SU-DHL-6 (cell line): Measurements from ENCODE around the gene AHI1.

Source experiments
- H2AFZ ChIP-seq: fragments of 200-600 bp; sonication (generic); 2 replicates; pipeline ENCODE4 v1.6.1; 2014; ENCODE audit warnings: low read depth, mild to moderate bottlenecking, moderate library complexity, mixed read lengths, antibody characterized with exemption, low read length; ENCODE audit not compliant: severe bottlenecking
- H3F3A ChIP-seq: fragments of 200-600 bp; shearing (Covaris generic); 2 replicates; pipeline ENCODE4 v1.6.0; 2016; ENCODE audit warnings: antibody characterized with exemption, mild to moderate bottlenecking; ENCODE audit not compliant: insufficient read depth
- H3K27ac ChIP-seq: fragments of 200-600 bp; sonication (generic); 2 replicates; pipeline ENCODE4 v1.5.1; 2016; ENCODE audit warnings: low read depth, mild to moderate bottlenecking, low read length, moderate library complexity, mixed read lengths
- H3K27me3 ChIP-seq: fragments of 200-600 bp; sonication (generic), shearing (Covaris generic); 2 replicates; pipeline ENCODE4 v1.6.0; 2014; ENCODE audit warnings: mild to moderate bottlenecking, low read length
- H3K36me3 ChIP-seq: fragments of 200-600 bp; sonication (generic); 2 replicates; pipeline ENCODE4 v1.6.1; 2014; ENCODE audit warnings: mild to moderate bottlenecking, low read length, mixed read lengths
- H3K4me2 ChIP-seq: fragments of 300-600, 200-600 bp; shearing (Covaris generic), sonication (generic); 2 replicates; pipeline ENCODE4 v1.6.0; 2014; ENCODE audit warnings: low read length, low read depth, mild to moderate bottlenecking; ENCODE audit not compliant: poor library complexity, severe bottlenecking
- H3K4me3 ChIP-seq: fragments of 200-600 bp; sonication (generic); 2 replicates; pipeline ENCODE4 v1.5.1; 2014; ENCODE audit warnings: antibody characterized with exemption, low read length, mild to moderate bottlenecking, mixed read lengths; ENCODE audit not compliant: insufficient read depth, poor library complexity, severe bottlenecking
- H3K79me2 ChIP-seq: fragments of 200-600 bp; sonication (generic); 2 replicates; pipeline ENCODE4 v1.6.1; 2014; ENCODE audit warnings: mild to moderate bottlenecking, low read length, moderate library complexity; ENCODE audit not compliant: insufficient read depth
- H3K9ac ChIP-seq: fragments of 200-600 bp; sonication (generic); 2 replicates; pipeline ENCODE4 v1.7.0; 2014; ENCODE audit warnings: mild to moderate bottlenecking, low read length
- H3K9me2 ChIP-seq: fragments of 200-600 bp; sonication (generic); replicated peaks from 2 replicates; pipeline ENCODE4 v1.6.1; 2014; ENCODE audit warnings: low read length; ENCODE audit not compliant: insufficient read depth
- H3K9me3 ChIP-seq: fragments of 200-600 bp; sonication (generic); 2 replicates; pipeline ENCODE4 v1.6.1; 2014; ENCODE audit warnings: low read length, mixed read lengths; ENCODE audit not compliant: insufficient read depth
- H4K20me1 ChIP-seq: fragments of 200-600 bp; sonication (generic); 2 replicates; pipeline ENCODE4 v1.6.1; 2014; ENCODE audit warnings: low read depth, mild to moderate bottlenecking, antibody characterized with exemption, low read length, moderate library complexity, mixed read lengths
- CTCF ChIP-seq: fragments of 200-600 bp; sonication (generic); IDR thresholded peaks from one replicate; pipeline ENCODE4 v1.5.1; 2017; ENCODE audit warnings: antibody characterized with exemption, mild to moderate bottlenecking, low read length, moderate library complexity; ENCODE audit not compliant: insufficient read depth, poor library complexity, severe bottlenecking
- EZH2phosphoT487 ChIP-seq: fragments of 200-600 bp; sonication (generic), shearing (Covaris generic); conservative IDR thresholded peaks from 2 replicates; pipeline ENCODE4 v1.6.1; 2018; ENCODE audit warnings: mild to moderate bottlenecking, antibody characterized with exemption, low read length, moderate library complexity, mixed read lengths

The AHI1 gene

GRCh38 chr6:135318738-135319469 is 178.6 kb downstream of the AHI1 start:
- TF ChIP-seq CTCF: no peak
- no peak for TF ChIP-seq EZH2phosphoT487
- Histone ChIP-seq H3K79me2 (no peaks in the 10 kb centered on the region), H3K27me3 (no peaks in the 10 kb centered on the region), H2AFZ (no peak overlapping the region), H3K4me2 (no peak overlapping the region), H3K4me3 (no peak overlapping the region), H3F3A (no peaks in the 10 kb centered on the region), H3K9ac (no peak overlapping the region), H3K36me3 (no peaks in the 10 kb centered on the region), H3K27ac (no peak overlapping the region), H3K9me2 (no peaks in the 10 kb centered on the region), H3K9me3 (no peaks in the 10 kb centered on the region), H4K20me1 (no peaks in the 10 kb centered on the region)

- Histone ChIP-seq H3K27ac (no peak overlapping the region), H3K9ac (no peak overlapping the region), H3K9me2 (no peaks in the 10 kb centered on the region), H3K36me3 (no peaks in the 10 kb centered on the region), H3K9me3 (no peaks in the 10 kb centered on the region), H3F3A (no peaks in the 10 kb centered on the region), H3K4me3 (no peak overlapping the region), H3K27me3 (no peaks in the 10 kb centered on the region), H4K20me1 (no peaks in the 10 kb centered on the region), H2AFZ (no peak overlapping the region), H3K4me2 (no peak overlapping the region), H3K79me2 (no peaks in the 10 kb centered on the region)
- TF ChIP-seq CTCF (no peak), EZH2phosphoT487 (no peak)
Measured at GRCh38 chr6:135314543-135314942, 183.0 kb downstream of the AHI1 start.

GRCh38 chr6:135311446-135312200 is 185.9 kb downstream of the AHI1 start:
- Histone ChIP-seq H2AFZ (no peak overlapping the region), H3K4me3 (no peak overlapping the region), H3K27ac (no peak overlapping the region), H3K36me3 (no peaks in the 10 kb centered on the region), H3K9ac (no peak overlapping the region), H3K79me2 (no peaks in the 10 kb centered on the region), H4K20me1 (no peaks in the 10 kb centered on the region), H3K9me3 (no peaks in the 10 kb centered on the region), H3F3A (no peaks in the 10 kb centered on the region), H3K9me2 (no peaks in the 10 kb centered on the region), H3K27me3 (no peaks in the 10 kb centered on the region), H3K4me2 (no peak overlapping the region)
- no peak for TF ChIP-seq EZH2phosphoT487
- TF ChIP-seq CTCF: no peak
